Fibroblast of skin of right biceps (primary cell): Measurements from ENCODE around the gene RAB11FIP3.
"Not testable (repeated sequence)": the region's sequence is repeated elsewhere in the genome, so short reads cannot be mapped to it uniquely, and the experiment has no call there.

Source experiments
- DNase-seq: peaks from one replicate; pipeline ENCODE4 v3.0.0-alpha.2; 2013

RAB11FIP3 gene

GRCh38 chr16:497258-497657 is 71.8 kb downstream of the RAB11FIP3 start:
- no peak for DNase-seq

- DNase-seq: no peak
These were observed 74.5 kb downstream of the RAB11FIP3 start for GRCh38 chr16:499924-500323.

GRCh38 chr16:500709-501108 is 75.3 kb downstream of the RAB11FIP3 start:
- no peak for DNase-seq

- no peak for DNase-seq
These were observed 76.9 kb downstream of the RAB11FIP3 start for GRCh38 chr16:502179-502943.

- DNase-seq: no peak
These were observed 78.0 kb downstream of the RAB11FIP3 start for GRCh38 chr16:503150-504071.

GRCh38 chr16:505479-506245 is 80.2 kb downstream of the RAB11FIP3 start:
- DNase-seq: no peak

GRCh38 chr16:506246-506546 is 80.7 kb downstream of the RAB11FIP3 start:
- no peak for DNase-seq

- DNase-seq: not testable (repeated sequence)
These were observed 82.1 kb downstream of the RAB11FIP3 start for GRCh38 chr16:507527-507926.

GRCh38 chr16:507996-508395 is 82.5 kb downstream of the RAB11FIP3 start:
- DNase-seq: no peak

GRCh38 chr16:508884-509736 is 83.7 kb downstream of the RAB11FIP3 start:
- DNase-seq: no peak

- no peak for DNase-seq
These were observed 84.8 kb downstream of the RAB11FIP3 start for GRCh38 chr16:510066-510825.

- no peak for DNase-seq
These were observed 87.4 kb downstream of the RAB11FIP3 start for GRCh38 chr16:512802-513201.

- no peak for DNase-seq
These were observed 88.5 kb downstream of the RAB11FIP3 start for GRCh38 chr16:513950-514349.

GRCh38 chr16:515175-515938 is 89.9 kb downstream of the RAB11FIP3 start:
- no peak for DNase-seq

- DNase-seq: no peak
These were observed 90.4 kb downstream of the RAB11FIP3 start for GRCh38 chr16:515939-516226.

GRCh38 chr16:516301-516700 is 90.9 kb downstream of the RAB11FIP3 start:
- DNase-seq: no peak

GRCh38 chr16:518858-519257 is 93.4 kb downstream of the RAB11FIP3 start:
- DNase-seq: no peak

GRCh38 chr16:519425-519824 is 94.0 kb downstream of the RAB11FIP3 start:
- DNase-seq: no peak

GRCh38 chr16:519841-520687 is 94.6 kb downstream of the RAB11FIP3 start:
- no peak for DNase-seq

- no peak for DNase-seq
These were observed 95.4 kb downstream of the RAB11FIP3 start for GRCh38 chr16:520847-521246.
